Measurements from ENCODE around the gene VMAC.

The VMAC gene

GRCh38 chr19:5925830-5926427, 21.3 kb downstream of the VMAC start:
- TF ChIP-seq, protein P1, sequence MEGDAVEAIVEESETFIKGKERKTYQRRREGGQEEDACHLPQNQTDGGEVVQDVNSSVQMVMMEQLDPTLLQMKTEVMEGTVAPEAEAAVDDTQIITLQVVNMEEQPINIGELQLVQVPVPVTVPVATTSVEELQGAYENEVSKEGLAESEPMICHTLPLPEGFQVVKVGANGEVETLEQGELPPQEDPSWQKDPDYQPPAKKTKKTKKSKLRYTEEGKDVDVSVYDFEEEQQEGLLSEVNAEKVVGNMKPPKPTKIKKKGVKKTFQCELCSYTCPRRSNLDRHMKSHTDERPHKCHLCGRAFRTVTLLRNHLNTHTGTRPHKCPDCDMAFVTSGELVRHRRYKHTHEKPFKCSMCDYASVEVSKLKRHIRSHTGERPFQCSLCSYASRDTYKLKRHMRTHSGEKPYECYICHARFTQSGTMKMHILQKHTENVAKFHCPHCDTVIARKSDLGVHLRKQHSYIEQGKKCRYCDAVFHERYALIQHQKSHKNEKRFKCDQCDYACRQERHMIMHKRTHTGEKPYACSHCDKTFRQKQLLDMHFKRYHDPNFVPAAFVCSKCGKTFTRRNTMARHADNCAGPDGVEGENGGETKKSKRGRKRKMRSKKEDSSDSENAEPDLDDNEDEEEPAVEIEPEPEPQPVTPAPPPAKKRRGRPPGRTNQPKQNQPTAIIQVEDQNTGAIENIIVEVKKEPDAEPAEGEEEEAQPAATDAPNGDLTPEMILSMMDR (IDR thresholded peaks at IDR 0.05; ENCODE audit: low read depth, low read length, missing control alignments): no peak
- H3K4me3 ChIP-seq (ENCODE audit: low read depth, low read length): no peak overlapping the region
- no peak for DNase-seq (ENCODE audit: low read depth)

GRCh38 chr19:5926641-5927440, 22.2 kb downstream of the VMAC start:
- no peak overlapping the region for H3K4me3 ChIP-seq (ENCODE audit: low read depth, low read length)
- DNase-seq (ENCODE audit: low read depth): no peak
- TF ChIP-seq, protein P1 (IDR thresholded peaks at IDR 0.05; ENCODE audit: low read depth, low read length, missing control alignments): no peak

DNA sequence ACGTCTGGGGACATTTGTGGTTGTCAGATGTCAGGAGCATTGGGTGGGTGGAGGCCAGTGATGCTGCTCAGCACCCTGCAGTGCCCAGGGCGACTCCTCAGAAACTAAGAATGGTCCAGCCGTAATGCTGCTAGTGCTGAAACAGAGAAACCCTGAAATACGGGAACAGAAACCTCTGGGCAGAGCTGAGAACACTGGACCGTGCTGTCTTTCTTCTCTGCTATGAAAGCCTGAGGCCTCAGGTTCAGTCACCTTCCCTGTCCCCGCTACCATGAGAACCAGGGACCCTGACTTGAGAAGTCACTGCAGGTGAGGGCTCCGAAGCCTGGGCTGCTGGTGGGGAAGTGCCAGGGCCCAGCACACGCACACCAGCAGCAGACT, 22.8 kb downstream of the VMAC start:
- DNase-seq (ENCODE audit: low read depth): no peak
- no peak overlapping the region for H3K4me3 ChIP-seq (ENCODE audit: low read depth, low read length)
- TF ChIP-seq, protein P1 (IDR thresholded peaks at IDR 0.05; ENCODE audit: low read depth, low read length, missing control alignments): no peak

DNA sequence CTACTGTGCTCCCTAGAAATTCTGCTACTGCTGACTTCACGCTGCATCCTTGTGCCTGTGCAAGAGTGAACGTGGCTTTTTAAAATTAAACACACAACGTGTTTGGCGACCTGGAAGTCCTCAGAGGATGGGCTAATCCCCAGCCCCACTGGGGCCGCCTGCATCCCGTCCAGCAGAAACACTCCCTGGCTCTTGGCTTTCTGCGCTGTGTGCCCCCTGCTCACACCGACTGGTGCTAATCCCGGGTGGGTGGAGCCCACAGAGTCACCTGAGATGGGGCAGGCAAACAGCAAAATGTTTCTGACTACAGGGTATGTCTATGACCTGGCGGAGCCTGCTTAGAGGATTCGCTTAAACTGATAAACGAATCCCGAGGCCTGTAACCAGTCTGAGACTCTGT, 24.5 kb downstream of the VMAC start:
- no peak for DNase-seq (ENCODE audit: low read depth)
- H3K4me3 ChIP-seq (ENCODE audit: low read depth, low read length): no peak overlapping the region
- TF ChIP-seq, protein P1 (IDR thresholded peaks at IDR 0.05; ENCODE audit: low read depth, low read length, missing control alignments): no peak

DNA sequence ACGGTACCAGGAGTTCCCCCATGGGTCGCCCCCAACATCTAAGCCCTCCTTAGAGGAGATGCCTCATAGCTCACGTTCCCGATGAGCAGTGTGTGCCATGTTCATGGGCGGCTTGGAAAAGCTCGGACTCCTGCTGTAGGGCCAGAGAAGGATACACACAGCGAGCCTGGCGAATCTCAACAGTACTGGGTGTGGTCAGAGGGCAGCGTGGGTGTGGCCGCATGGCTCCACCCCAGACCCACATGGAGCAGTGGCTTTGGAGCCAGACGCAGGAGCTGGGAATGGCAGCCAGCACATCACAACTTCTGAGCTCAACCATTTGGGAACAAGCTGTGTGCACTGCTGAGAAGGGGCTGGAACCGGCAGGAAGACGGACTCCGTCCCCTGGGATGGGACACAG, 25.0 kb downstream of the VMAC start:
- TF ChIP-seq, protein P1 (IDR thresholded peaks at IDR 0.05; ENCODE audit: low read depth, low read length, missing control alignments): no peak
- no peak overlapping the region for H3K4me3 ChIP-seq (ENCODE audit: low read depth, low read length)
- no peak for DNase-seq (ENCODE audit: low read depth)

- TF ChIP-seq, protein P1 (IDR thresholded peaks at IDR 0.05; ENCODE audit: low read depth, low read length, missing control alignments): no peak
- no peak overlapping the region for H3K4me3 ChIP-seq (ENCODE audit: low read depth, low read length)
- DNase-seq (ENCODE audit: low read depth): no peak
Observed at GRCh38 chr19:5931251-5931650, 26.6 kb downstream of the VMAC start.

GRCh38 chr19:5932146-5932545, 27.5 kb downstream of the VMAC start:
- TF ChIP-seq, protein P1 (IDR thresholded peaks at IDR 0.05; ENCODE audit: low read depth, low read length, missing control alignments): no peak
- H3K4me3 ChIP-seq (ENCODE audit: low read depth, low read length): no peak overlapping the region
- DNase-seq (ENCODE audit: low read depth): no peak

Data from GM12864 (cell line).